ENCODE results near the gene ST6GALNAC6. TPM values are rescaled to one million over a fixed set of nuclear protein-coding genes. Genes with fewer than 3 reads are reported as not detected.

ST6GALNAC6 gene
- total RNA-seq, 1 donor from 2014 or later = 25.6 TPM

DNA sequence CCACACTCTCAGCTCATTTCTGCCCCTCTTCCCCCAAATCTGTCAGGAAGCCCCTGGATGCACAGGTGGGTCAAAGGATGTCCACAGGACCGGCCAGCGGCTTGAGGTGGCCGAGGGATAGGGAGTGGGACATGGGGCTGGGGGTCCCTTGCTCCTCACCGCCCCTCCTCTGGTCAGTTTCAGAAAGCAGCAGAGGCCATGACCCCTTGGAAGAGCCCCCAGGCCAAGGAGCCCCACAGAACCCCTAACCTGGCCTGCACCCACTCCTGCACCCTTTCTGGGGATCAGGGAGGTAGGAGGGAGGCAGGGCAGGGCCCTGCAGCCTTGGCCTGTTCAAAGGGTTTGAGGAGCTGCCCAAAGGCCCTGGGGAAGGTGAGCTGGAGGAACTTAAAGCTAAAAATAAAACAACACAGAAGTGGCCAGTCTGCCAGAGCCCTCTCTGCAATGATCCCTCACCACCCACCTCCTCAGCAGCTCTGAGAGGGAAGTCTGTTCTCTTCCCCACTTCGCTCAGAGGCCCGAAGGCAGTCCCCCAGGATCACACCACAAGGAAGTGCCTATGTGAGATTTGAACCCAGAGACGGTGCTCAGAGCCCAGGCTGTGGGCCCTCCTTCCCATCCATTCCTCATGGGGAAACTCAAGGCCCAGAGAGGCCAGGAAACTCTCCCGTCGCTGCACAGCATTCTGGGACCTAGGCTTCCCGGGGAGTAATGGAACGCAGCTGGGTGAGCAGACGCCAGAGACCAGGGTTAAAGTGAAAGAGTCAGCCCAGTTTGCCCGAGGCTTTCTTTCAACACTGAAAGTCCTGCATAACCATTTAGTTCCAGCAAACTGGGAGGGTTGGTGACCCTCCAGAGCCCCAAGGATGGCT is 45.9 kb downstream of the ST6GALNAC6 start:
- no peaks in the 10 kb centered on the region for H3K27me3 ChIP-seq (ENCODE audit: control insufficient read depth, insufficient read depth, low read length)
- no peak for TF ChIP-seq CTCF (IDR thresholded peaks at IDR 0.05; ENCODE audit: insufficient read depth, low read length, poor library complexity, severe bottlenecking)
- H3K4me3 ChIP-seq (ENCODE audit: low read depth, low read length) = peak overlapping the region; percentile 32
- no peaks in the 10 kb centered on the region for H3K36me3 ChIP-seq (ENCODE audit: control insufficient read depth, insufficient read depth, low read length)
- no peak for DNase-seq (ENCODE audit: low read depth)

DNA sequence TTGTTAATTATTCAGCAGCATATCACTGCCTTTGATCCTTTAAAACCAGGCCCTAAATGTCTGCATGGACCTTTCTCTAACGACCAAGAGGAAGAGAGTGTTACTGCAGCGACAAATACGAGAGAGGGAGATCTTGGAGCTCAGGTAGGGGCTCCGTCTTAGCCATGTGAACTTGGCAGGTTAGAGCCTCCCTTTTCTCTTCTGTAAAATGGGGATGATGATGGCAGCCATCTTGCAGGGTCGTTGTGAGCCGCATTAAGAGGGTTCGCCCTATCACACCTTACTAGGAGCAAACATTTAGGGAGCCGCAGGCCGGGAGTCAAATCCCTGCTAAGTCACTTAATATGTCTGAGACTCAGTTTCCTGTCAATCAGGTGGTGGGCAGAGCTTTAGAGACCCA is 46.6 kb downstream of the ST6GALNAC6 start:
- Histone ChIP-seq H3K36me3 (ENCODE audit: control insufficient read depth, insufficient read depth, low read length) (no peaks in the 10 kb centered on the region), H3K27me3 (ENCODE audit: control insufficient read depth, insufficient read depth, low read length) (no peaks in the 10 kb centered on the region), H3K4me3 (ENCODE audit: low read depth, low read length) (no peak overlapping the region)
- no peak for TF ChIP-seq CTCF (IDR thresholded peaks at IDR 0.05; ENCODE audit: insufficient read depth, low read length, poor library complexity, severe bottlenecking)
- DNase-seq (ENCODE audit: low read depth) = no peak

DNA sequence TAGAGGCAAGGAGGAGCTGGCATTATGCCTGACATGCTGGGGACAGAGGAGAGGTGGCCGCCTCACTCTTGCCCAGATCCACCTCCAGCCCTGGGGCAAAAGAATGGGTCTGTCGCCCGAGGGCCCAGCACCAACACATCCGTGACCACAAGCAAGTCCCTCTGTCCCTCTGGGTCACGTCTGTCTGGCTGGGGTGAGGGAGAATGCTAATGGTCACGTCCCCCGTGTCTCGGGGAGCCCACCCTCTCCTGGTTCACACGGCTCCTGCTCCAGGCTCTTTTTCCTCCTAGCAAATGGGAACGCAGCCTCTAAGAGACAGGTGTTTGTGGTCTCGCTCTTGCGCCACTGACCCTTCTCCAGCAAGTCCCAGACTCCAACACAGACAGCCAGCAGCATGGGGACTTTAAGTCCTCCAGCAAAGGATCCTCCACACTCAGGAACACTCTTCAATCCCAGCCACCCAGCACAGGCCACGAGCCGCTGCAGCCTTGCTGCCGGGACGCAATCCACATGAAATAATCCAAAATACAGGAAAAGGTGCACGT is 49.0 kb downstream of the ST6GALNAC6 start:
- no peak for TF ChIP-seq CTCF (IDR thresholded peaks at IDR 0.05; ENCODE audit: insufficient read depth, low read length, poor library complexity, severe bottlenecking)
- H3K36me3 ChIP-seq (ENCODE audit: control insufficient read depth, insufficient read depth, low read length) = no peaks in the 10 kb centered on the region
- H3K4me3 ChIP-seq (ENCODE audit: low read depth, low read length) = no peak overlapping the region
- no peaks in the 10 kb centered on the region for H3K27me3 ChIP-seq (ENCODE audit: control insufficient read depth, insufficient read depth, low read length)
- no peak for DNase-seq (ENCODE audit: low read depth)

DNA sequence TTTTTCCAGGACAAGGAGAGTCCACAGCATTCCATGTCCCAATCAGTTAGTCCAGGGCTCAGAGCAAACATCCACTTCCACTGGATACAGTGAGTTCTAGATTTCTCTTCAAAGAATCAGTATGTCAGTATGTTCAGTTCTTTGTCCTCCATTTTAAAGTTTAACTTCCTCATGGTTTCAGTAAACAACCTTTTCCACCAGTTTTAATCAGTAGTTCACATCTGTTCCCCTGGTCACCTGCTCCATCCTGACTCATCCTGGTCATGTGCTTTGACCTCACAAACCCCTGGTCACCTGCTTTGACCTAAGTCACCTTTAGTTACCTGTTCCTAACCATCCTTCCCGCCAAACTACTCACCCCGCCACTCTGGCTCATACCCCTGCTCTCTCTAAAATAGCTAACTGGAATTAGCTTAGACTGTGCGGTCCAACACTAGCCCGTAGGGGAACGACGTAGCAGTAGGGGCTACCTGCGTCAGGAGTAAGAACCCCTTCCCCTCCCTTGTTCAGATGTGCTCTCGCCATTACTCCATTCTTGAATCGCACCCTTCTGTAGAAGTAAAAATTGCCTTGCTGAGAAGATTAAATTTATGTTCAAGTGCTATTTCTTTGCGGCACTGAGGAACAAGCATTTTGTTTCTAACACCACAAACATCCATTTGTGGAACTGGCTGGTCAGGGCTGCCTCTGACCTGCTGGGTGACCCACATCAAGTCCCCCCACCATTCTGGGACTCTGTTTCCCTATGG is 50.5 kb downstream of the ST6GALNAC6 start:
- H3K36me3 ChIP-seq (ENCODE audit: control insufficient read depth, insufficient read depth, low read length) = no peaks in the 10 kb centered on the region
- TF ChIP-seq CTCF (IDR thresholded peaks at IDR 0.05; ENCODE audit: insufficient read depth, low read length, poor library complexity, severe bottlenecking) = no peak
- no peak for DNase-seq (ENCODE audit: low read depth)
- H3K4me3 ChIP-seq (ENCODE audit: low read depth, low read length) = no peak overlapping the region
- H3K27me3 ChIP-seq (ENCODE audit: control insufficient read depth, insufficient read depth, low read length) = no peaks in the 10 kb centered on the region

- no peak overlapping the region for H3K4me3 ChIP-seq (ENCODE audit: low read depth, low read length)
- H3K36me3 ChIP-seq (ENCODE audit: control insufficient read depth, insufficient read depth, low read length) = no peaks in the 10 kb centered on the region
- no peak for DNase-seq (ENCODE audit: low read depth)
- H3K27me3 ChIP-seq (ENCODE audit: control insufficient read depth, insufficient read depth, low read length) = no peaks in the 10 kb centered on the region
- no peak for TF ChIP-seq CTCF (IDR thresholded peaks at IDR 0.05; ENCODE audit: insufficient read depth, low read length, poor library complexity, severe bottlenecking)
These were observed 51.3 kb downstream of the ST6GALNAC6 start for GRCh38 chr9:127847833-127848755.

All from kidney epithelial cell (primary cell).